ENCODE data around the gene STAT5A.
"Not testable (repeated sequence)": the region's sequence is repeated elsewhere in the genome, so short reads cannot be mapped to it uniquely, and the experiment has no call there.

STAT5A gene

GRCh38 chr17:42287977-42288802, at the start of gene STAT5A:
STAT5A (plus strand) TSS chr17:42288498; CDS start chr17:42289412, 914 bp downstream.
- no peak for DNase-seq

- not testable (repeated sequence) for DNase-seq
Observed at GRCh38 chr17:42239576-42239975, 48.7 kb upstream of the STAT5A start.

- DNase-seq: no peak
Observed at GRCh38 chr17:42240201-42240600, 48.1 kb upstream of the STAT5A start.

- not testable (repeated sequence) for DNase-seq
Observed at GRCh38 chr17:42240863-42241262, 47.4 kb upstream of the STAT5A start.

GRCh38 chr17:42241871-42242270, 46.4 kb upstream of the STAT5A start:
- no peak for DNase-seq

- DNase-seq: no peak
Observed at GRCh38 chr17:42243493-42243982, 44.8 kb upstream of the STAT5A start.

GRCh38 chr17:42244116-42244515, 44.2 kb upstream of the STAT5A start:
- DNase-seq: not testable (repeated sequence)

GRCh38 chr17:42245183-42245582, 43.1 kb upstream of the STAT5A start:
- not testable (repeated sequence) for DNase-seq

- no peak for DNase-seq
Observed at GRCh38 chr17:42246515-42246914, 41.8 kb upstream of the STAT5A start.

GRCh38 chr17:42247734-42248133, 40.6 kb upstream of the STAT5A start:
- no peak for DNase-seq

GRCh38 chr17:42248351-42249179, 39.7 kb upstream of the STAT5A start:
- no peak for DNase-seq

GRCh38 chr17:42249681-42250446, 38.4 kb upstream of the STAT5A start:
- DNase-seq: no peak

- DNase-seq: no peak
Observed at GRCh38 chr17:42251115-42251514, 37.2 kb upstream of the STAT5A start.

- no peak for DNase-seq
Observed at GRCh38 chr17:42252597-42253550, 35.4 kb upstream of the STAT5A start.

- DNase-seq: no peak
Observed at GRCh38 chr17:42253578-42253977, 34.7 kb upstream of the STAT5A start.

GRCh38 chr17:42255445-42255844, 32.9 kb upstream of the STAT5A start:
- no peak for DNase-seq

- no peak for DNase-seq
Observed at GRCh38 chr17:42260318-42260717, 28.0 kb upstream of the STAT5A start.

GRCh38 chr17:42264366-42264765, 23.9 kb upstream of the STAT5A start:
- DNase-seq: not testable (repeated sequence)

- DNase-seq: no peak
Observed at GRCh38 chr17:42266462-42266861, 21.8 kb upstream of the STAT5A start.

GRCh38 chr17:42266918-42267766, 21.2 kb upstream of the STAT5A start:
- DNase-seq: no peak

GRCh38 chr17:42268236-42268635, 20.1 kb upstream of the STAT5A start:
- no peak for DNase-seq

Data from NCI-H1417 treated with DMSO at 0.1 percent for 48 hours (cell line).